Thoracic aorta endothelial cell (primary cell): Measurements from ENCODE around the gene NEMF. TPM values are rescaled to one million over a fixed set of nuclear protein-coding genes. Genes with fewer than 3 reads are reported as not detected.

Source experiments
- small RNA-seq: library from RNA; depleted of rRNA; stranded (forward); fragments of <200 nt; gene quantifications from one replicate; pipeline ENCODE3, GENCODE V24; 2012
- total RNA-seq: library from RNA; depleted of rRNA; stranded (reverse); fragments of >200 nt; gene quantifications from 2 replicates; pipeline ENCODE4 v1.2.3, GENCODE V29; 2012

NEMF gene
- 87.4 and 94.0 TPM in 2 replicates for total RNA-seq

GRCh38 chr14:49852301-49853157, at the start of gene NEMF:
Gene NEMF (minus strand): TSS chr14:49852788. CDS start chr14:49852753, 35 bp downstream.

GRCh38 chr14:49892636-49893308, 40.2 kb upstream of the NEMF start, which contains the start of gene ARF6:
Gene ARF6 (plus strand): TSS chr14:49893082. CDS start chr14:49893737, 655 bp downstream.

DNA sequence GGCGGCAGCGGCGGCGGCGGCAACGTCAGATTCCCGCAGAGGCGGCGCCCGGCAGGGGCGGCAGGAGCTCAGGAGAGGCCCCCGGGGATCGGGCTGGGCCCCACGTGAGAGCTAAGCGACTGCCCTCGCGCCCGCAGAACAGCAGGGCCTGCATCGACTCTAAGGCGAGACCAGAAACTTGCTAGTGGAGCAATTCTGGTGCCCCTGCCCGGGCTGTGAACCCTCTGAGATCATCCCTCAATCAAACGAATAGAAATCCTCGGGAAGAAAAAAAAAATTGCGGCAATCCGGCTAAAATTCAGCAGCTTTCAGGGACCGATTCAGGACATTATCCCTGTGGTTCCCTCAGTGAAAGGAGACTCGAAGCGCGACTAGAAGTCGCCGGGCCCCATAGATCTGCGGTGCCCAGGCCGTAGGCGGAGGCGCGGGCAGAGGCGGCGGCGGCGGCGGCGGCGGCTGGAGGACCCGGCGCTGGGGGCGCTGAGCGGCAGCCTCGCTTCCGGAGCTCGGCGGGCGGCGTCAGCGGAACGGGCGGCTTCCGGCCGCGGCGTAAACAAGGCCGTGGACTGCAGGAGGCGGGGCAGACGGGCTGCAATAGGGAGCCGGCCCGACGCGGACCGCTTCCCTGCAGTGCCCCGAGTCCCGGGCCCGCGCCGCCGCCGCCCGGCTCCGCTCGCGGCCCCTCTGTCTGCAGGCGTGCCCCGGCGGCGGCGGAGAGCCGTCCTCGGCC, 84.9 kb downstream of the NEMF start, which contains the start of gene KLHDC2:
Gene KLHDC2 (plus strand): TSS at position 583 of the 730 bp plus-strand sequence. CDS start 316 bp downstream, outside the sequence.

Small RNA genes lying within 50 kb of the gene (small RNA-seq; reads per million reads assigned to genes)
- gene RF00019, result not detected
- 44.0 reads per million, percentile 97 among the genes with 10 or more reads in this experiment for gene RN7SL2
- gene RN7SL3, result 4.2 reads per million, percentile 76 among the genes with 10 or more reads in this experiment
- gene RNU6-189P, result not detected
- not detected for gene RNU6-539P

Other genes starting within 250 kb of the NEMF start
- gene RPL36AL, start 232.2 kb downstream of the NEMF start, total RNA-seq, result 201 and 231 TPM in 2 replicates
- gene MGAT2, start 232.0 kb downstream of the NEMF start, total RNA-seq, result 120 and 126 TPM in 2 replicates
- gene DNAAF2, start 217.5 kb downstream of the NEMF start, total RNA-seq, result 11.3 and 11.7 TPM in 2 replicates
- 30.1 and 36.5 TPM in 2 replicates for gene POLE2, start 164.6 kb downstream of the NEMF start, total RNA-seq
- 2.0 and 2.4 TPM in 2 replicates for gene KLHDC1, start 159.7 kb downstream of the NEMF start, total RNA-seq
- gene KLHDC2, start 84.6 kb downstream of the NEMF start, total RNA-seq, result 42.1 and 43.0 TPM in 2 replicates
- gene ARF6, start 40.3 kb upstream of the NEMF start, total RNA-seq, result 92.3 and 111 TPM in 2 replicates